GM10248 (cell line): ENCODE data around the gene COL23A1.

Experiments used
- CTCF ChIA-PET: fragments of 300-600 bp; sonication (Branson Sonifier 250); formaldehyde crosslinking; extraction: SDS; loops from one replicate; lab custom pipeline; 2021; ENCODE audit warnings: antibody characterized with exemption; lab: Yijun Ruan, JAX
- POLR2A ChIA-PET: fragments of 350-650 bp; sonication (Branson Sonifier 250); formaldehyde crosslinking; extraction: SDS; loops from one replicate; lab custom pipeline; 2020; ENCODE audit warnings: antibody characterized with exemption; lab: Yijun Ruan, JAX
- DNase-seq: peaks from one replicate; pipeline ENCODE4 v3.0.0; 2012; ENCODE audit errors: extremely low spot score
- CTCF ChIP-seq: IDR thresholded peaks from 2 replicates; pipeline ENCODE4 v1.5.1; 2012; ENCODE audit warnings: mild to moderate bottlenecking, low read depth; ENCODE audit errors: extremely low read depth, missing control alignments, control extremely low read depth

COL23A1 gene

GRCh38 chr5:178292826-178293205 lies 297.4 kb downstream of the COL23A1 start:
- no peak for DNase-seq
- TF ChIP-seq CTCF: no peak
- ChIA-PET POLR2A (no interaction called here), CTCF (no interaction called here)

- CTCF ChIA-PET: interaction anchor here (3.5 kb wide), 1 partner anchor 12 kb away, joined by 13 read pairs; no protein-coding TSS in a partner anchor
- TF ChIP-seq CTCF: no peak
- POLR2A ChIA-PET: no interaction called here
- no peak for DNase-seq
These were observed 298.0 kb downstream of the COL23A1 start for GRCh38 chr5:178291969-178292825.

GRCh38 chr5:178291161-178291561 lies 299.0 kb downstream of the COL23A1 start:
- no peak for TF ChIP-seq CTCF
- no peak for DNase-seq
- POLR2A ChIA-PET: no interaction called here
- CTCF ChIA-PET: interaction anchor here (3.5 kb wide), 1 partner anchor 11 kb away, joined by 13 read pairs; no protein-coding TSS in a partner anchor

GRCh38 chr5:178290376-178290775 lies 299.8 kb downstream of the COL23A1 start:
- ChIA-PET CTCF (interaction anchor here (3.5 kb wide), 1 partner anchor 10 kb away, joined by 13 read pairs; no protein-coding TSS in a partner anchor), POLR2A (no interaction called here)
- no peak for DNase-seq
- TF ChIP-seq CTCF: no peak

- TF ChIP-seq CTCF: no peak
- POLR2A ChIA-PET: no interaction called here
- no peak for DNase-seq
- CTCF ChIA-PET: interaction anchor here (3.5 kb wide), 1 partner anchor 9 kb away, joined by 13 read pairs; no protein-coding TSS in a partner anchor
These were observed 300.8 kb downstream of the COL23A1 start for GRCh38 chr5:178289438-178289837.

- no peak for DNase-seq
- POLR2A ChIA-PET: no interaction called here
- no peak for TF ChIP-seq CTCF
- CTCF ChIA-PET: interaction anchor here (0.9 to 3.5 kb wide), 2 partner anchors 8 to 11 kb away, joined by 3 to 13 read pairs; no protein-coding TSS in a partner anchor
These were observed 301.5 kb downstream of the COL23A1 start for GRCh38 chr5:178288401-178289368.
